ACC112 (cell line): ENCODE results near the gene FAM107A.
A peak's percentile ranks its signal among the peaks of the same experiment; 100 is the strongest.

Experiments
- H2AFZ ChIP-seq: fragments of 200-600 bp; sonication (generic); one replicate; pipeline ENCODE4 v1.6.0; 2017; ENCODE audit warnings: antibody characterized with exemption, low read length; ENCODE audit not compliant: unreplicated experiment
- H3K27ac ChIP-seq: fragments of 200-600 bp; sonication (generic); 2 replicates; pipeline ENCODE4 v1.5.1; 2014; ENCODE audit warnings: low read depth, mild to moderate bottlenecking, antibody characterized with exemption, low read length, moderate library complexity
- H3K27me3 ChIP-seq: fragments of 200-600 bp; sonication (generic); 2 replicates; pipeline ENCODE4 v1.6.1; 2014; ENCODE audit warnings: mild to moderate bottlenecking, antibody characterized with exemption, low read length, moderate library complexity, mixed read lengths; ENCODE audit not compliant: insufficient read depth
- H3K36me3 ChIP-seq: fragments of 200-600 bp; sonication (generic); 2 replicates; pipeline ENCODE4 v1.6.1; 2016; ENCODE audit warnings: mild to moderate bottlenecking, antibody characterized with exemption, low read length, moderate library complexity, mixed read lengths; ENCODE audit not compliant: insufficient read depth
- H3K4me1 ChIP-seq: fragments of 200-600 bp; sonication (generic); one replicate; pipeline ENCODE4 v1.6.1; 2016; ENCODE audit warnings: low read length, mixed read lengths; ENCODE audit not compliant: insufficient read depth, unreplicated experiment, control insufficient read depth
- H3K4me3 ChIP-seq: fragments of 200-600 bp; sonication (generic); 2 replicates; pipeline ENCODE4 v1.5.1; 2014; ENCODE audit warnings: mild to moderate bottlenecking, low read depth, low read length
- H3K79me2 ChIP-seq: fragments of 200-600 bp; sonication (generic); one replicate; pipeline ENCODE4 v1.6.0; 2016; ENCODE audit warnings: low read length; ENCODE audit not compliant: control insufficient read depth, unreplicated experiment, insufficient read depth

The FAM107A gene

GRCh38 chr3:58556761-58557221 lies 20.4 kb downstream of the FAM107A start:
- Histone ChIP-seq H2AFZ (no peak overlapping the region), H3K4me1 (peaks cover 5% of the 10 kb centered on the region), H3K4me3 (no peak overlapping the region), H3K27me3 (no peaks in the 10 kb centered on the region), H3K79me2 (no peaks in the 10 kb centered on the region), H3K36me3 (no peaks in the 10 kb centered on the region), H3K27ac (no peak overlapping the region)

GRCh38 chr3:58556001-58556400 lies 21.2 kb downstream of the FAM107A start:
- no peaks in the 10 kb centered on the region for H3K79me2 ChIP-seq
- peaks cover 2% of the 10 kb centered on the region for H3K4me1 ChIP-seq
- H3K27me3 ChIP-seq: no peaks in the 10 kb centered on the region
- H3K27ac ChIP-seq: no peak overlapping the region
- no peak overlapping the region for H2AFZ ChIP-seq
- H3K4me3 ChIP-seq: no peak overlapping the region
- H3K36me3 ChIP-seq: no peaks in the 10 kb centered on the region

GRCh38 chr3:58555203-58555602 lies 22.0 kb downstream of the FAM107A start:
- no peak overlapping the region for H3K27ac ChIP-seq

GRCh38 chr3:58553003-58553402 lies 24.2 kb downstream of the FAM107A start:
- H3K79me2 ChIP-seq: no peaks in the 10 kb centered on the region
- H2AFZ ChIP-seq: no peak overlapping the region
- H3K36me3 ChIP-seq: no peaks in the 10 kb centered on the region
- H3K4me3 ChIP-seq: no peak overlapping the region
- no peaks in the 10 kb centered on the region for H3K4me1 ChIP-seq
- no peak overlapping the region for H3K27ac ChIP-seq
- H3K27me3 ChIP-seq: no peaks in the 10 kb centered on the region

More at GRCh38 chr3:58555203-58555602, 22.0 kb downstream of the FAM107A start:
- H3K36me3 ChIP-seq: no peaks in the 10 kb centered on the region
- H2AFZ ChIP-seq: no peak overlapping the region
- H3K79me2 ChIP-seq: no peaks in the 10 kb centered on the region
- H3K27me3 ChIP-seq: no peaks in the 10 kb centered on the region
- H3K4me1 ChIP-seq: no peaks in the 10 kb centered on the region
- H3K4me3 ChIP-seq: no peak overlapping the region

GRCh38 chr3:58551636-58552180 lies 25.5 kb downstream of the FAM107A start:
- no peaks in the 10 kb centered on the region for H3K79me2 ChIP-seq
- H3K27ac ChIP-seq: no peak overlapping the region
- H3K36me3 ChIP-seq: no peaks in the 10 kb centered on the region
- H2AFZ ChIP-seq: no peak overlapping the region
- no peaks in the 10 kb centered on the region for H3K4me1 ChIP-seq
- no peaks in the 10 kb centered on the region for H3K27me3 ChIP-seq
- H3K4me3 ChIP-seq: no peak overlapping the region

GRCh38 chr3:58544541-58544940 lies 32.6 kb downstream of the FAM107A start:
- Histone ChIP-seq H3K4me3 (no peak overlapping the region), H3K79me2 (no peaks in the 10 kb centered on the region), H3K27ac (no peak overlapping the region), H3K4me1 (no peaks in the 10 kb centered on the region), H3K36me3 (no peaks in the 10 kb centered on the region), H2AFZ (no peak overlapping the region), H3K27me3 (no peaks in the 10 kb centered on the region)

- no peak overlapping the region for H2AFZ ChIP-seq
- no peak overlapping the region for H3K27ac ChIP-seq
- H3K4me1 ChIP-seq: peaks cover 19% of the 10 kb centered on the region
- no peak overlapping the region for H3K4me3 ChIP-seq
- no peaks in the 10 kb centered on the region for H3K36me3 ChIP-seq
- no peaks in the 10 kb centered on the region for H3K27me3 ChIP-seq
- H3K79me2 ChIP-seq: no peaks in the 10 kb centered on the region
These were observed 36.9 kb downstream of the FAM107A start for GRCh38 chr3:58540176-58540858.

GRCh38 chr3:58539626-58540025 lies 37.6 kb downstream of the FAM107A start:
- no peaks in the 10 kb centered on the region for H3K27me3 ChIP-seq
- H2AFZ ChIP-seq: no peak overlapping the region
- H3K27ac ChIP-seq: no peak overlapping the region
- no peaks in the 10 kb centered on the region for H3K36me3 ChIP-seq
- H3K4me1 ChIP-seq: peaks cover 19% of the 10 kb centered on the region
- no peak overlapping the region for H3K4me3 ChIP-seq
- no peaks in the 10 kb centered on the region for H3K79me2 ChIP-seq

- Histone ChIP-seq H3K4me3 (no peak overlapping the region), H3K79me2 (no peaks in the 10 kb centered on the region), H2AFZ (peak overlapping the region; percentile 39), H3K36me3 (no peaks in the 10 kb centered on the region), H3K27ac (no peak overlapping the region), H3K27me3 (no peaks in the 10 kb centered on the region), H3K4me1 (peaks cover 19% of the 10 kb centered on the region)
These were observed 39.5 kb downstream of the FAM107A start for GRCh38 chr3:58537412-58538301.

- H3K4me3 ChIP-seq: peak within 1 kb of the TSS; percentile 71
- H3K27me3 ChIP-seq: no peaks in the 10 kb centered on the region
- H3K4me1 ChIP-seq: peaks cover 19% of the 10 kb centered on the region
- no peaks in the 10 kb centered on the region for H3K36me3 ChIP-seq
- 0 out of 2 replicates have a peak within 1 kb of the TSS, but pooled peaks have one; percentile 5 for H3K27ac ChIP-seq
- peak within 1 kb of the TSS; percentile 73 for H2AFZ ChIP-seq
- no peaks in the 10 kb centered on the region for H3K79me2 ChIP-seq
These were observed 40.4 kb downstream of the FAM107A start, which contains the start of gene ACOX2 for GRCh38 chr3:58536501-58537411. ACOX2 (minus strand) TSS chr3:58537190; CDS start chr3:58535106, 2,084 bp downstream.
